Measurements from ENCODE around the gene EPHA6. TPM values are rescaled to one million over a fixed set of nuclear protein-coding genes. Genes with fewer than 3 reads are reported as not detected.

The EPHA6 gene
- total RNA-seq, 1 experiment from 2014 or later = 3.6 TPM

GRCh38 chr3:97686258-97686657 is 871.9 kb downstream of the EPHA6 start:
- Histone ChIP-seq H3K27me3 (ENCODE audit: low read length) (peaks cover 7% of the 10 kb centered on the region; the same call in 1 of the 2 replicates), H3K36me3 (ENCODE audit: low read depth, low read length) (no peaks in the 10 kb centered on the region), H3K9me2 (replicated peaks; ENCODE audit: low read length) (no peaks in the 10 kb centered on the region), H3F3A (ENCODE audit: low read length, unreplicated experiment) (no peaks in the 10 kb centered on the region), H3K4me1 (ENCODE audit: insufficient read depth, low read length) (no peaks in the 10 kb centered on the region), H3K4me2 (ENCODE audit: low read length) (no peak overlapping the region), H3K9ac (ENCODE audit: low read length) (no peak overlapping the region), H4K20me1 (ENCODE audit: low read length) (no peaks in the 10 kb centered on the region), H3K9me3 (ENCODE audit: low read length) (no peaks in the 10 kb centered on the region), H3K27ac (ENCODE audit: low read length) (no peak overlapping the region), H3K4me3 (ENCODE audit: low read length) (no peak overlapping the region), H2AFZ (ENCODE audit: low read length) (no peak overlapping the region), H3K79me2 (ENCODE audit: low read length) (no peaks in the 10 kb centered on the region)
- DNase-seq = no peak
- BruUV-seq (replicated peaks) = no TSS peak
- TF ChIP-seq CTCF (conservative IDR thresholded peaks at IDR 0.05; ENCODE audit: low read depth, low read length) (no peak), EZH2 (IDR thresholded peaks at IDR 0.05; ENCODE audit: low read length, unreplicated experiment) (no peak), EZH2phosphoT487 (IDR thresholded peaks at IDR 0.05; ENCODE audit: borderline replicate concordance, low read length) (no peak)
- ChIA-PET CTCF (no interaction called here), POLR2A (ENCODE audit: unreplicated experiment) (no interaction called here)
- no peak for ATAC-seq
- intact Hi-C loops (cut with micrococcal nuclease) = no loop called here

GRCh38 chr3:97687734-97688133 is 873.3 kb downstream of the EPHA6 start:
- no peaks in the 10 kb centered on the region for H3K9me2 ChIP-seq (replicated peaks; ENCODE audit: low read length)
- intact Hi-C loops (cut with micrococcal nuclease) = no loop called here
- H3F3A ChIP-seq (ENCODE audit: low read length, unreplicated experiment) = no peaks in the 10 kb centered on the region
- ChIA-PET POLR2A (ENCODE audit: unreplicated experiment) (no interaction called here), CTCF (no interaction called here)
- no peaks in the 10 kb centered on the region for H3K9me3 ChIP-seq (ENCODE audit: low read length)
- H3K4me1 ChIP-seq (ENCODE audit: insufficient read depth, low read length) = no peaks in the 10 kb centered on the region
- no peak overlapping the region for H2AFZ ChIP-seq (ENCODE audit: low read length)
- DNase-seq (peak; percentile 6), ATAC-seq (no peak)
- H3K79me2 ChIP-seq (ENCODE audit: low read length) = no peaks in the 10 kb centered on the region
- H3K36me3 ChIP-seq (ENCODE audit: low read depth, low read length) = no peaks in the 10 kb centered on the region
- H3K4me3 ChIP-seq (ENCODE audit: low read length) = no peak overlapping the region
- H3K4me2 ChIP-seq (ENCODE audit: low read length) = no peak overlapping the region
- no peaks in the 10 kb centered on the region for H4K20me1 ChIP-seq (ENCODE audit: low read length)
- H3K27ac ChIP-seq (ENCODE audit: low read length) = no peak overlapping the region
- H3K27me3 ChIP-seq (ENCODE audit: low read length) = 0 out of 2 replicates have a peak, but pooled peaks cover 7% of the 10 kb centered on the region
- BruUV-seq (replicated peaks) = no TSS peak
- TF ChIP-seq EZH2phosphoT487 (IDR thresholded peaks at IDR 0.05; ENCODE audit: borderline replicate concordance, low read length) = no peak
- TF ChIP-seq EZH2 (IDR thresholded peaks at IDR 0.05; ENCODE audit: low read length, unreplicated experiment) = no peak
- no peak for TF ChIP-seq CTCF (conservative IDR thresholded peaks at IDR 0.05; ENCODE audit: low read depth, low read length)
- H3K9ac ChIP-seq (ENCODE audit: low read length) = no peak overlapping the region

GRCh38 chr3:97689111-97689510 is 874.7 kb downstream of the EPHA6 start:
- no TSS peak for BruUV-seq (replicated peaks)
- H3K27me3 ChIP-seq (ENCODE audit: low read length) = no peaks in the 10 kb centered on the region
- ATAC-seq (no peak), DNase-seq (no peak)
- H3K79me2 ChIP-seq (ENCODE audit: low read length) = no peaks in the 10 kb centered on the region
- H3K9me2 ChIP-seq (replicated peaks; ENCODE audit: low read length) = no peaks in the 10 kb centered on the region
- no peaks in the 10 kb centered on the region for H3K4me1 ChIP-seq (ENCODE audit: insufficient read depth, low read length)
- no peaks in the 10 kb centered on the region for H3K36me3 ChIP-seq (ENCODE audit: low read depth, low read length)
- H3K4me2 ChIP-seq (ENCODE audit: low read length) = no peak overlapping the region
- H3F3A ChIP-seq (ENCODE audit: low read length, unreplicated experiment) = no peaks in the 10 kb centered on the region
- H2AFZ ChIP-seq (ENCODE audit: low read length) = no peak overlapping the region
- H3K9ac ChIP-seq (ENCODE audit: low read length) = no peak overlapping the region
- POLR2A ChIA-PET (ENCODE audit: unreplicated experiment) = no interaction called here
- intact Hi-C loops (cut with micrococcal nuclease) = no loop called here
- H3K9me3 ChIP-seq (ENCODE audit: low read length) = no peaks in the 10 kb centered on the region
- H4K20me1 ChIP-seq (ENCODE audit: low read length) = no peaks in the 10 kb centered on the region
- TF ChIP-seq EZH2phosphoT487 (IDR thresholded peaks at IDR 0.05; ENCODE audit: borderline replicate concordance, low read length) = no peak
- no peak for TF ChIP-seq EZH2 (IDR thresholded peaks at IDR 0.05; ENCODE audit: low read length, unreplicated experiment)
- no peak for TF ChIP-seq CTCF (conservative IDR thresholded peaks at IDR 0.05; ENCODE audit: low read depth, low read length)
- CTCF ChIA-PET = no interaction called here
- no peak overlapping the region for H3K27ac ChIP-seq (ENCODE audit: low read length)
- H3K4me3 ChIP-seq (ENCODE audit: low read length) = no peak overlapping the region
